A549 (cell line): ENCODE results near the gene KIAA1614.

ENCODE experiments used
- CEBPB ChIP-seq, 2 experiments: fragments of >200 bp in 1 of 2; sonication (Bioruptor Twin) in 1 of 2; formaldehyde crosslinking in 1 of 2; IDR thresholded peaks; 2 replicates each; pipeline ENCODE4 v1.6.1; 2012 to 2016
- CHD4 ChIP-seq: fragments of 200-600 bp; sonication (generic); IDR thresholded peaks from 2 replicates; pipeline ENCODE4 v1.6.1; 2016; ENCODE audit warnings: antibody characterized with exemption, mild to moderate bottlenecking, borderline replicate concordance
- HDAC2 ChIP-seq: fragments of 200-600 bp; sonication (generic); IDR thresholded peaks from 2 replicates; pipeline ENCODE4 v1.6.1; 2016
- RFX5 ChIP-seq: fragments of 450-650 bp; IDR thresholded peaks from 2 replicates; pipeline ENCODE4 v1.7.1; 2014; ENCODE audit warnings: antibody characterized with exemption, mild to moderate bottlenecking, moderate library complexity
- SREBF2 ChIP-seq: fragments of 450-650 bp; IDR thresholded peaks from 2 replicates; pipeline ENCODE4 v1.6.1; 2014; ENCODE audit warnings: mild to moderate bottlenecking, moderate library complexity
- ZFP36 ChIP-seq: fragments of 450-650 bp; IDR thresholded peaks from 2 replicates; pipeline ENCODE4 v1.6.1; 2014; ENCODE audit warnings: borderline replicate concordance; ENCODE audit not compliant: partially characterized antibody
- TF ChIP-seq, protein P1 (sequence below): IDR thresholded peaks from 2 replicates; pipeline ENCODE4 v1.6.1; 2012
- TF ChIP-seq, protein P2 (sequence below): fragments of >200 bp; sonication (Bioruptor Twin); formaldehyde crosslinking; IDR thresholded peaks from 3 replicates; pipeline ENCODE4 v1.5.1; 2016
- TF ChIP-seq, protein P3 (sequence below): fragments of 450-650 bp; IDR thresholded peaks from 2 replicates; pipeline ENCODE4 v1.6.1; 2014; ENCODE audit warnings: antibody characterized with exemption
- TF ChIP-seq, protein P4 (sequence below): fragments of 250-450 bp; sonication (Bioruptor Pico); IDR thresholded peaks from 2 replicates; pipeline ENCODE4 v1.5.0; 2021; ENCODE audit warnings: mild to moderate bottlenecking, moderate library complexity, borderline replicate concordance
- TF ChIP-seq, protein P5 (sequence below): IDR thresholded peaks from 2 replicates; pipeline ENCODE4 v1.6.1; 2012; ENCODE audit warnings: low read depth, borderline replicate concordance

DNA sequence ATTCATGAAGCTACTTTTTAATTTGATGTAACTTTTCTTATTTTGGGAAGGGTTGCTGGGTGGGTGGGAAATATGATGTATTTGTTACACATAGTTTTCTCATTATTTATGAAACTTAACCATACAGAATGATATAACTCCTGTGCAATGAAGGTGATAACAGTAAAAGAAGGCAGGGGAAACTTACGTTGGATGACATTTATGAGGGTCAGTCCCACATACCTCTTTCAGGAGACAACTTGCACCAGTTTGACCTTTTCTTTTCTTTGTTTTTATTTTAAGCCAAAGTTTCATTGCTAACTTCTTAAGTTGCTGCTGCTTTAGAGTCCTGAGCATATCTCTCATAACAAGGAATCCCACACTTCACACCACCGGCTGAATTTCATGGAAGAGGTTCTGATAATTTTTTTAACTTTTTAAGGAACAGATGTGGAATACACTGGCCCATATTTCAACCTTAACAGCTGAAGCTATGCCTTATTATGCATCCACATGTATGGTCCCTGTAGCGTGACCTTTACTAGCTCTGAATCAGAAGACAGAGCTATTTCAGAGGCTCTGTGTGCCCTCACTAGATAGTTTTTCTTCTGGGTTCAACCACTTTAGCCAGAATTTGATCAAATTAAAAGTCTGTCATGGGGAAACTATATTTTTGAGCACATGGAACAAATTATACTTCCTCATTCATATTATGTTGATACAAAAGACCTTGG is 28.0 kb upstream of the KIAA1614 start:
- TF ChIP-seq SREBF2: no peak
- TF ChIP-seq CEBPB (IDR thresholded peaks at IDR 0.05): no peak
- TF ChIP-seq, protein P1, sequence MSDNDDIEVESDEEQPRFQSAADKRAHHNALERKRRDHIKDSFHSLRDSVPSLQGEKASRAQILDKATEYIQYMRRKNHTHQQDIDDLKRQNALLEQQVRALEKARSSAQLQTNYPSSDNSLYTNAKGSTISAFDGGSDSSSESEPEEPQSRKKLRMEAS: no peak
- TF ChIP-seq ZFP36: no peak
- TF ChIP-seq, protein P2, sequence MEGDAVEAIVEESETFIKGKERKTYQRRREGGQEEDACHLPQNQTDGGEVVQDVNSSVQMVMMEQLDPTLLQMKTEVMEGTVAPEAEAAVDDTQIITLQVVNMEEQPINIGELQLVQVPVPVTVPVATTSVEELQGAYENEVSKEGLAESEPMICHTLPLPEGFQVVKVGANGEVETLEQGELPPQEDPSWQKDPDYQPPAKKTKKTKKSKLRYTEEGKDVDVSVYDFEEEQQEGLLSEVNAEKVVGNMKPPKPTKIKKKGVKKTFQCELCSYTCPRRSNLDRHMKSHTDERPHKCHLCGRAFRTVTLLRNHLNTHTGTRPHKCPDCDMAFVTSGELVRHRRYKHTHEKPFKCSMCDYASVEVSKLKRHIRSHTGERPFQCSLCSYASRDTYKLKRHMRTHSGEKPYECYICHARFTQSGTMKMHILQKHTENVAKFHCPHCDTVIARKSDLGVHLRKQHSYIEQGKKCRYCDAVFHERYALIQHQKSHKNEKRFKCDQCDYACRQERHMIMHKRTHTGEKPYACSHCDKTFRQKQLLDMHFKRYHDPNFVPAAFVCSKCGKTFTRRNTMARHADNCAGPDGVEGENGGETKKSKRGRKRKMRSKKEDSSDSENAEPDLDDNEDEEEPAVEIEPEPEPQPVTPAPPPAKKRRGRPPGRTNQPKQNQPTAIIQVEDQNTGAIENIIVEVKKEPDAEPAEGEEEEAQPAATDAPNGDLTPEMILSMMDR: no peak
- no peak for TF ChIP-seq CHD4
- TF ChIP-seq, protein P3, sequence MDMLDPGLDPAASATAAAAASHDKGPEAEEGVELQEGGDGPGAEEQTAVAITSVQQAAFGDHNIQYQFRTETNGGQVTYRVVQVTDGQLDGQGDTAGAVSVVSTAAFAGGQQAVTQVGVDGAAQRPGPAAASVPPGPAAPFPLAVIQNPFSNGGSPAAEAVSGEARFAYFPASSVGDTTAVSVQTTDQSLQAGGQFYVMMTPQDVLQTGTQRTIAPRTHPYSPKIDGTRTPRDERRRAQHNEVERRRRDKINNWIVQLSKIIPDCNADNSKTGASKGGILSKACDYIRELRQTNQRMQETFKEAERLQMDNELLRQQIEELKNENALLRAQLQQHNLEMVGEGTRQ: no peak
- TF ChIP-seq RFX5: no peak
- no peak for TF ChIP-seq HDAC2
- TF ChIP-seq, protein P4, sequence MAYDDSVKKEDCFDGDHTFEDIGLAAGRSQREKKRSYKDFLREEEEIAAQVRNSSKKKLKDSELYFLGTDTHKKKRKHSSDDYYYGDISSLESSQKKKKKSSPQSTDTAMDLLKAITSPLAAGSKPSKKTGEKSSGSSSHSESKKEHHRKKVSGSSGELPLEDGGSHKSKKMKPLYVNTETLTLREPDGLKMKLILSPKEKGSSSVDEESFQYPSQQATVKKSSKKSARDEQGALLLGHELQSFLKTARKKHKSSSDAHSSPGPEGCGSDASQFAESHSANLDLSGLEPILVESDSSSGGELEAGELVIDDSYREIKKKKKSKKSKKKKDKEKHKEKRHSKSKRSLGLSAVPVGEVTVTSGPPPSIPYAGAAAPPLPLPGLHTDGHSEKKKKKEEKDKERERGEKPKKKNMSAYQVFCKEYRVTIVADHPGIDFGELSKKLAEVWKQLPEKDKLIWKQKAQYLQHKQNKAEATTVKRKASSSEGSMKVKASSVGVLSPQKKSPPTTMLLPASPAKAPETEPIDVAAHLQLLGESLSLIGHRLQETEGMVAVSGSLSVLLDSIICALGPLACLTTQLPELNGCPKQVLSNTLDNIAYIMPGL: no peak
- TF ChIP-seq, protein P5, sequence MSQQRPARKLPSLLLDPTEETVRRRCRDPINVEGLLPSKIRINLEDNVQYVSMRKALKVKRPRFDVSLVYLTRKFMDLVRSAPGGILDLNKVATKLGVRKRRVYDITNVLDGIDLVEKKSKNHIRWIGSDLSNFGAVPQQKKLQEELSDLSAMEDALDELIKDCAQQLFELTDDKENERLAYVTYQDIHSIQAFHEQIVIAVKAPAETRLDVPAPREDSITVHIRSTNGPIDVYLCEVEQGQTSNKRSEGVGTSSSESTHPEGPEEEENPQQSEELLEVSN: no peak
